ENCODE measurements around the gene COL27A1.

COL27A1 gene

DNA sequence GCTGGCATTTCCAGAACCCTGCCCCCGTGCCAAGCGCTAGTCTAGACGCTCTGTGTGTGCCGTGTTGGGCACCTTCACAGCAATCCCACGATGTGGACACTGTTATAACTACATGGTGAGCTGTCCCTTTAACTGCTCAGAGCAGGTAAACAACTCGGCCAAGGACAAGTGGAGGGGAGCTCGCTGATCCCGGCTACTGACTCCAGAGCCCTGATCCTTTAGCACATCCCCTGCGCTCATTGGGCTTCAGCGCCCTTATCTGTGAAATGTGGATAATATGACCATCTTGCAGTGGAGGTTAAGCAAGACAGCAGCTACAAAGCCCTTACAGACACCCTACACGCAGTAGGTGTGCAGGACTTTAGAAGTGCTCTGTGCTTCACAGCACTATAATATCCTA is 190.8 kb downstream of the COL27A1 start:
- no peak for TF ChIP-seq POLR2A (IDR thresholded peaks at IDR 0.05; ENCODE audit: low read length)
- no peak for TF ChIP-seq GATA1 (IDR thresholded peaks at IDR 0.05; ENCODE audit: low read depth, low read length)
- DNase-seq, result no peak

DNA sequence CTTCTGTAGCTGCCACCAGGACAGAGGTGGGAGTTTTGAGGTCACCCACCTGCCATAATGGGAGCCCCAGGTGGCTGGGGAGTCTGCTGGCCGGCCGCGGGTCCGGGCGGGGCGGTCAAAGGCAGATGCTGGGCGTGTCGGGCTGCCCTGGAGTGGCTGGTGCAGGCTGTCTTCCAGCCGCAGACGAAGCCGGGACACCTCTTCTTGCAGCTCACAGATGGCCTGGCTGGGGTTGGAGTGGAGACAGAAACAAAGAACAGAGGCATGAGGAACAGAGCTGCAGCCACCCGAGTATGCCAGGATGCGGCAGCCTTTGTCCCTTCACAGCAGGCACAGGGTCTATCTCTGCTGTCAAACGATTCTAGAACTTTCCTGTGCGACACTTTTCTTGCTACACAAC is 192.3 kb downstream of the COL27A1 start:
- DNase-seq, result no peak
- TF ChIP-seq GATA1 (IDR thresholded peaks at IDR 0.05; ENCODE audit: low read depth, low read length), result no peak
- TF ChIP-seq POLR2A (IDR thresholded peaks at IDR 0.05; ENCODE audit: low read length), result no peak

DNA sequence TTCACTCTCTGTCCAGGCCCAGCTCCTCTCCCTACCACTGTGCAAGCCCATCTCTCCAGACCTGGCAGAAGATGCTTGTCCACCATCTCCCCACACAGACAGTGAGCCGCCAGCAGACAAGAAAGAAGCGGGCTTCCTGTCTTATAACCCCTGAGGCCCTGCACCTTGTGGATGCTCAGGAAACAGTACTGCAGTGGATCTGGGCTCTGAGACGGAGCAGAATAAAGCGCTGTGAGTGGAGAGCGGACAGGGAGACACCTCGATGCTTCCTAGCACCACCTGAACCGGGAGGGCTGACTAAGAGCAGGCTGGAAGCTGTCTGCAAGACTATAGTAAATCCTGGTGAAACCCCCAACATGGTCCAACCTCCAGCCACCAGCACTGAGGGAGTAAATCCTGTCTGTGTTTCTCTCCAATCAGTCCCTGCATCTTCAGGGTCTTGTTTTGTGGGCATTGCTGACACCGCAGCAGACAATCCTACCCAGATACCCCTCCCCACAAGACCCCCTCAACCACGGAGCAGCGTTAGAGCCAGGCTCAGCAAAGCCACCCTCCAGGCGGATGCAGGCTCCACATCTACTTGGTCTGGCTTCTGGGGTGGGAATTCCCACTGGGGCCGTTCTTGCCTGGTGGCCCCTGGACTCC is 193.0 kb downstream of the COL27A1 start:
- TF ChIP-seq GATA1 (IDR thresholded peaks at IDR 0.05; ENCODE audit: low read depth, low read length), result no peak
- TF ChIP-seq POLR2A (IDR thresholded peaks at IDR 0.05; ENCODE audit: low read length), result no peak
- no peak for DNase-seq

- DNase-seq, result peak; percentile 50 to 74
- TF ChIP-seq GATA1 (IDR thresholded peaks at IDR 0.05; ENCODE audit: low read depth, low read length) (no peak), POLR2A (IDR thresholded peaks at IDR 0.05; ENCODE audit: low read length) (no peak)
Measured at GRCh38 chr9:114348906-114349482, 193.7 kb downstream of the COL27A1 start.

GRCh38 chr9:114349713-114350480 is 194.6 kb downstream of the COL27A1 start:
- no peak for DNase-seq
- TF ChIP-seq GATA1 (IDR thresholded peaks at IDR 0.05; ENCODE audit: low read depth, low read length) (no peak), POLR2A (IDR thresholded peaks at IDR 0.05; ENCODE audit: low read length) (no peak)

DNA sequence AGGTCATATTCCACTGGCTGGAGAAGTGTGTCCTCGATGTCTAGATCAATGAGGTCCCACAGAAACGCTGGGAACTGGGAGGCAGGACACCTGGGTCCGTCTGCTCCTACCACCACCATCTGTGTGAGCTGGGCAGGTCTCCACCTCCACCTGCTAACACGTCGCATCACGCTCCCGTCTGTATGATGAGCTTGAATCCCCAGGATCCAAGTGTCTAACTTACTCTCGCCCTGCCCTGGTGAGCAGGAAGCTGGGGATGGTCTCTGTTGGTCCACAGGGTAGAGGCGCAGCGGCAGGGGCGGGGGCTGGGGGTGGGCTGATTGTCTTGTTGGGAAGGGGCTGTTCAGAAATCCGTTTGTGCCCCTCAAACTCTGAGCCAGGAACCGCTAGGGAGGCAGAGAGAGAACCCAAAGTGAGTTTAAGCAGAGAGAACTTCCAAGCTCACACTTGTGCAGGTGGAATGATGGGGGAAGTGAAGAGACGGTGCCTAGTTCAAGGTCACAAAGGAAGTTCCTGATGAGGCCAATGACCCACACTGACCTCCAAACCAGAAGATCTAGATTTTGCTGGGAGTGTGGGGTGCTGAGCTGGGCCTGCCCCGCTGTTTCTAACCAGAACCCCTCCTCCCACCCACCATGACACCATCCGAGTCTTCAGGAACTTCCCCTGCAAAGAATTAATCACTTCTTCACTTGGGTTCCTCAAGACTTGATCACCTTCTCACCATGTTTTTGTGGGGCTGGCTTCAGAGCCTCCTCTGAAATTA is 195.5 kb downstream of the COL27A1 start:
- DNase-seq, result no peak
- TF ChIP-seq GATA1 (IDR thresholded peaks at IDR 0.05; ENCODE audit: low read depth, low read length) (no peak), POLR2A (IDR thresholded peaks at IDR 0.05; ENCODE audit: low read length) (no peak)

- DNase-seq, result no peak
- no peak for TF ChIP-seq POLR2A (IDR thresholded peaks at IDR 0.05; ENCODE audit: low read length)
- no peak for TF ChIP-seq GATA1 (IDR thresholded peaks at IDR 0.05; ENCODE audit: low read depth, low read length)
Measured at GRCh38 chr9:114351932-114352331, 196.6 kb downstream of the COL27A1 start.

DNA sequence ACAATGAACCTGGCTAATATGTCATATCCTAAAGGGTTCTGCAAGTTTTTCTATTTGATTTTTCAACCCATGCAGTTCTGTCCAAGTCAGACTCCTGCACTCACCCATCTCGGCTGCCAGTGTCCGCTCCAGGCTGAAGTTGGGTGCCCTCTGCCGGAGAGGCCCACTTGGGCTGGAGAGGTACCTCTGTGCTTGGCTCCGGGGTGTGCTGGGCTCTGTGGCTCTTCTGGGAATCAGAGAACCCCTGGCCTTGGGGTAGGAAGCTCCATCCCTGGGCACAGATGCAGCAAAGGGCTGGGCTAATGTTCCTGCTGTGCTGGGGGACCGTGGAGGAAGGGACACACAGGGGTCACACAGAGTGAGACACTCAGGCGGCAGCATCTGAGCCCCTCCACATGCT is 200.5 kb downstream of the COL27A1 start:
- DNase-seq, result no peak
- TF ChIP-seq POLR2A (IDR thresholded peaks at IDR 0.05; ENCODE audit: low read length) (no peak), GATA1 (IDR thresholded peaks at IDR 0.05; ENCODE audit: low read depth, low read length) (no peak)

GRCh38 chr9:114356792-114357191 is 201.5 kb downstream of the COL27A1 start:
- TF ChIP-seq POLR2A (IDR thresholded peaks at IDR 0.05; ENCODE audit: low read length) (no peak), GATA1 (IDR thresholded peaks at IDR 0.05; ENCODE audit: low read depth, low read length) (no peak)
- DNase-seq, result no peak

DNA sequence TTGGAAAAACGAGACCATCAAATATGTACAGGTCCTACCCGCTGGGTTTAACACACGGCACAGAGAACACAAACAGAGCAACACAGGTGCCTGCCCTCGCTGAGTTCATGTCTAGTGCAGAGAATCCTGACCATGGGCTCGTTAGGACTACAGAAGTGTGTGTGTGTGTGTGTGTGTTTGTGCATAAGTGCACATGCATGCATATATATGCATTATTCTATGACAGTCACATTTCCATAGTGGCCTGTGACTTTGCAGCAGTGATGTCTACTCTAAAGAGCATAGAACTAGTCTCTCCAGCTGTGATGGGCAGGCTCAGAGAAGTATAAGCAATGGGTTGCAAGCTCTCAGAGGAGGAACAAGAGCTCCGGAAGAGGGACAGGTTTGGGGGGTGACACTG is 202.0 kb downstream of the COL27A1 start:
- DNase-seq, result no peak
- TF ChIP-seq POLR2A (IDR thresholded peaks at IDR 0.05; ENCODE audit: low read length) (no peak), GATA1 (IDR thresholded peaks at IDR 0.05; ENCODE audit: low read depth, low read length) (no peak)

- TF ChIP-seq GATA1 (IDR thresholded peaks at IDR 0.05; ENCODE audit: low read depth, low read length), result no peak
- no peak for TF ChIP-seq POLR2A (IDR thresholded peaks at IDR 0.05; ENCODE audit: low read length)
- no peak for DNase-seq
Measured at GRCh38 chr9:114357911-114358328, 202.6 kb downstream of the COL27A1 start.

GRCh38 chr9:114359801-114360200 is 204.5 kb downstream of the COL27A1 start:
- DNase-seq, result no peak
- no peak for TF ChIP-seq POLR2A (IDR thresholded peaks at IDR 0.05; ENCODE audit: low read length)

DNA sequence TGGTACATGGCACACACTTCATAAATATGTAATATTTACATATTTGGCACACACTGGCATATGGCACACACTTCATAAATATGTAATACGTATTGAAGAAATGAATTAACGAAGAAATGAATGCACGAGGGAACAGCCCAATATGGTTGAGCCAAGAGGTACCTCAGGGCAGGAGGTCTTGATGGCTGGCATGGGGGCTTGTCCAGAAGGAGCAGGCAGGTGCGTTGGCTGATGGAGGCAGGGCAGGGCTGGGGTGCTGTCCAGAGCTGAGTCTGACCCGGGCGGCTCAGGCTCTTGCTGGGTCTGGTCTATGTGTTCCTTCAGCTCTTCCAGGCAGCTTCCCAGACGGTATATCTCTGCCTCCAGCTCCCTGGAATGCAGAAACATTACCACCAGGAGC is 206.2 kb downstream of the COL27A1 start:
- DNase-seq, result no peak
- no peak for TF ChIP-seq POLR2A (IDR thresholded peaks at IDR 0.05; ENCODE audit: low read length)
- TF ChIP-seq GATA1 (IDR thresholded peaks at IDR 0.05; ENCODE audit: low read depth, low read length), result no peak

Measured in erythroblast (primary cell).